Measurements from ENCODE around the gene FKBP1A. TPM values are rescaled to one million over a fixed set of nuclear protein-coding genes. Genes with fewer than 3 reads are reported as not detected.
A peak's percentile ranks its signal among the peaks of the same experiment; 100 is the strongest.

Gene FKBP1A
- total RNA-seq, 1 donor from 2014 or later = 46.9 TPM

GRCh38 chr20:1371202-1371782 is 21.6 kb downstream of the FKBP1A start:
- no peak for DNase-seq (ENCODE audit: low read depth)
- no peak for FAIRE-seq
- H3K36me3 ChIP-seq (ENCODE audit: control insufficient read depth, insufficient read depth, low read length) = peaks cover 14% of the 10 kb centered on the region
- H3K27me3 ChIP-seq (ENCODE audit: control insufficient read depth, insufficient read depth, low read length) = no peaks in the 10 kb centered on the region
- H3K4me3 ChIP-seq (ENCODE audit: low read depth, low read length) = no peak overlapping the region
- TF ChIP-seq CTCF (IDR thresholded peaks at IDR 0.05; ENCODE audit: insufficient read depth, low read length, severe bottlenecking) = no peak

- DNase-seq (ENCODE audit: low read depth) = no peak
- Histone ChIP-seq H3K4me3 (ENCODE audit: low read depth, low read length) (no peak overlapping the region), H3K27me3 (ENCODE audit: control insufficient read depth, insufficient read depth, low read length) (no peaks in the 10 kb centered on the region), H3K36me3 (ENCODE audit: control insufficient read depth, insufficient read depth, low read length) (peaks cover 14% of the 10 kb centered on the region)
- no peak for FAIRE-seq
- TF ChIP-seq CTCF (IDR thresholded peaks at IDR 0.05; ENCODE audit: insufficient read depth, low read length, severe bottlenecking) = no peak
These were observed 22.2 kb downstream of the FKBP1A start for GRCh38 chr20:1370548-1371110.

- no peak overlapping the region for H3K4me3 ChIP-seq (ENCODE audit: low read depth, low read length)
- FAIRE-seq = no peak
- DNase-seq (ENCODE audit: low read depth) = no peak
- H3K36me3 ChIP-seq (ENCODE audit: control insufficient read depth, insufficient read depth, low read length) = peaks cover 14% of the 10 kb centered on the region
- TF ChIP-seq CTCF (IDR thresholded peaks at IDR 0.05; ENCODE audit: insufficient read depth, low read length, severe bottlenecking) = no peak
- H3K27me3 ChIP-seq (ENCODE audit: control insufficient read depth, insufficient read depth, low read length) = no peaks in the 10 kb centered on the region
These were observed 22.9 kb downstream of the FKBP1A start for GRCh38 chr20:1369970-1370369.

GRCh38 chr20:1368448-1369199 is 24.2 kb downstream of the FKBP1A start:
- H3K27me3 ChIP-seq (ENCODE audit: control insufficient read depth, insufficient read depth, low read length) = no peaks in the 10 kb centered on the region
- TF ChIP-seq CTCF (IDR thresholded peaks at IDR 0.05; ENCODE audit: insufficient read depth, low read length, severe bottlenecking) = no peak
- H3K4me3 ChIP-seq (ENCODE audit: low read depth, low read length) = no peak overlapping the region
- DNase-seq (ENCODE audit: low read depth) = no peak
- peaks cover 12% of the 10 kb centered on the region for H3K36me3 ChIP-seq (ENCODE audit: control insufficient read depth, insufficient read depth, low read length)
- FAIRE-seq = peak; percentile 98

- Histone ChIP-seq H3K4me3 (ENCODE audit: low read depth, low read length) (no peak overlapping the region), H3K36me3 (ENCODE audit: control insufficient read depth, insufficient read depth, low read length) (peaks cover 10% of the 10 kb centered on the region), H3K27me3 (ENCODE audit: control insufficient read depth, insufficient read depth, low read length) (no peaks in the 10 kb centered on the region)
- DNase-seq (ENCODE audit: low read depth) (no peak), FAIRE-seq (no peak)
- TF ChIP-seq CTCF (IDR thresholded peaks at IDR 0.05; ENCODE audit: insufficient read depth, low read length, severe bottlenecking) = no peak
These were observed 25.4 kb downstream of the FKBP1A start for GRCh38 chr20:1367479-1367878.

Measured in bronchial epithelial cell (primary cell).